Activated CD4-positive, alpha-beta T cell treated with anti-CD3 and anti-CD28 coated beads for 48 hours (primary cell): ENCODE results near the gene SCYGR8.
A peak's percentile ranks its signal among the peaks of the same experiment; 100 is the strongest.

Experiments used
- DNase-seq: peaks from one replicate; pipeline ENCODE4 v3.0.0-alpha.2; 2020

The SCYGR8 gene

GRCh38 chr2:227765788-227766372, 20.2 kb downstream of the SCYGR8 start:
- no peak for DNase-seq

- peak; percentile 77 for DNase-seq
These were observed 20.7 kb downstream of the SCYGR8 start for GRCh38 chr2:227766373-227766883.

- no peak for DNase-seq
These were observed 22.1 kb downstream of the SCYGR8 start for GRCh38 chr2:227767830-227768229.

GRCh38 chr2:227772197-227772661, 26.5 kb downstream of the SCYGR8 start:
- DNase-seq, result no peak

GRCh38 chr2:227772932-227773331, 27.2 kb downstream of the SCYGR8 start:
- DNase-seq, result no peak

- DNase-seq, result peak; percentile 20
These were observed 28.4 kb downstream of the SCYGR8 start for GRCh38 chr2:227774011-227774624.

- no peak for DNase-seq
These were observed 29.5 kb downstream of the SCYGR8 start for GRCh38 chr2:227774895-227775842.

GRCh38 chr2:227780981-227781615, 35.4 kb downstream of the SCYGR8 start:
- DNase-seq, result no peak

GRCh38 chr2:227781841-227782240, 36.1 kb downstream of the SCYGR8 start:
- DNase-seq, result no peak

GRCh38 chr2:227782804-227783203, 37.1 kb downstream of the SCYGR8 start:
- no peak for DNase-seq

- no peak for DNase-seq
These were observed 37.9 kb downstream of the SCYGR8 start for GRCh38 chr2:227783404-227784138.

- DNase-seq, result no peak
These were observed 39.6 kb downstream of the SCYGR8 start for GRCh38 chr2:227785293-227785692.

- no peak for DNase-seq
These were observed 42.9 kb downstream of the SCYGR8 start for GRCh38 chr2:227788561-227789018.

GRCh38 chr2:227789803-227790202, 44.1 kb downstream of the SCYGR8 start:
- no peak for DNase-seq

- no peak for DNase-seq
These were observed 47.5 kb downstream of the SCYGR8 start for GRCh38 chr2:227793148-227793712.
